ENCODE data around the gene WDR91. TPM values are rescaled to one million over a fixed set of nuclear protein-coding genes. Genes with fewer than 3 reads are reported as not detected.

WDR91 gene
- total and polyA plus RNA-seq, 2 donors (not counting 1 experiment from before 2014, with no cell fraction given), result 26.7 to 40.7 TPM

- H3K4me3 ChIP-seq (ENCODE audit: control extremely low read depth in 1 of 5, extremely low read depth in 1 of 5, insufficient read depth in 1 of 5, low read depth in 2 of 5, low read length in 4 of 5), result no peak overlapping the region
- H3K9me3 Mint-ChIP-seq (ENCODE audit: insufficient read depth), result no peaks in the 10 kb centered on the region
- H3K27ac Mint-ChIP-seq, result peak overlapping the region; percentile 93
- intact Hi-C loops (cut with micrococcal nuclease), result no loop called here
- ATAC-seq (ENCODE audit: low read depth) (no peak), DNase-seq (no peak)
- H3K27me3 ChIP-seq (replicated peaks in 1 of 4; ENCODE audit: control extremely low read depth in 1 of 4, control insufficient read depth in 3 of 4, insufficient read depth in 4 of 4, low read length in 3 of 4), result no peaks in the 10 kb centered on the region
- CTCF ChIA-PET, result interaction anchor here (0.9 to 8.1 kb wide), 9 partner anchors 9 to 535 kb away, joined by 3 to 80 read pairs (median 18); partner anchors contain the start of genes AGBL3, BPGM and TMEM140
- H3K4me1 ChIP-seq (ENCODE audit: control insufficient read depth in 2 of 2, insufficient read depth in 2 of 2, low read length in 2 of 2), result peaks cover 22 to 42% of the 10 kb centered on the region in 2 donors
- POLR2A ChIA-PET, result interaction anchor here (1.1 to 3.8 kb wide), 4 partner anchors 8 to 401 kb away, joined by 3 to 38 read pairs (median 27); partner anchors contain the start of genes AGBL3 and TMEM140
- peak overlapping the region; percentile 89 for H3K9ac ChIP-seq (ENCODE audit: low read length)
- peaks cover 12% of the 10 kb centered on the region for H3K79me2 ChIP-seq (ENCODE audit: control insufficient read depth, insufficient read depth, low read length)
- peak overlapping the region in 1 of 2 donors; percentile 97 for H3K27ac ChIP-seq (ENCODE audit: low read length in 2 of 2)
- no peaks in the 10 kb centered on the region for H3K9me3 ChIP-seq (ENCODE audit: control extremely low read depth in 1 of 3, control insufficient read depth in 2 of 3, insufficient read depth in 1 of 3, low read length in 2 of 3)
- H3K27me3 Mint-ChIP-seq, result no peaks in the 10 kb centered on the region
- WGBS (ENCODE audit: insufficient coverage), result 93% methylated on average over 13 of the region's 13 CpGs
- peak overlapping the region; percentile 94 for H3K4me3 Mint-ChIP-seq
- H3K4me2 ChIP-seq (replicated peaks; ENCODE audit: low read depth, low read length, poor library complexity, severe bottlenecking), result peak overlapping the region; percentile 81
- H2AFZ ChIP-seq (ENCODE audit: insufficient read depth, low read depth, low read length, poor library complexity, severe bottlenecking), result no peak overlapping the region
- no peak for TF ChIP-seq EZH2 (IDR thresholded peaks at IDR 0.05; ENCODE audit: borderline replicate concordance, insufficient read depth, low read depth, low read length, poor library complexity, severe bottlenecking)
- TF ChIP-seq CTCF (IDR thresholded peaks at IDR 0.05), result no peak
- H3K36me3 ChIP-seq (replicated peaks in 1 of 2; ENCODE audit: control extremely low read depth in 1 of 2, control insufficient read depth in 1 of 2, extremely low read depth in 1 of 2, insufficient read depth in 2 of 2, low read length in 1 of 2), result peaks cover 0 to 47% of the 10 kb centered on the region in 2 experiments
- peaks cover 66% of the 10 kb centered on the region for H3K4me1 Mint-ChIP-seq
- peaks cover 10% of the 10 kb centered on the region for H4K20me1 ChIP-seq (ENCODE audit: control insufficient read depth, insufficient read depth, low read length, poor library complexity, severe bottlenecking)
These were observed 42.7 kb downstream of the WDR91 start for GRCh38 chr7:135168489-135169140.

- intact Hi-C loops (cut with micrococcal nuclease), result no loop called here
- Histone ChIP-seq H3K4me1 (ENCODE audit: control insufficient read depth in 2 of 2, insufficient read depth in 2 of 2, low read length in 2 of 2) (peaks cover 22 to 42% of the 10 kb centered on the region in 2 donors), H3K4me3 (ENCODE audit: control extremely low read depth in 1 of 5, extremely low read depth in 1 of 5, insufficient read depth in 1 of 5, low read depth in 2 of 5, low read length in 4 of 5) (no peak overlapping the region), H3K27me3 (replicated peaks in 1 of 4; ENCODE audit: control extremely low read depth in 1 of 4, control insufficient read depth in 3 of 4, insufficient read depth in 4 of 4, low read length in 3 of 4) (no peaks in the 10 kb centered on the region), H3K9ac (ENCODE audit: low read length) (no peak overlapping the region), H3K36me3 (replicated peaks in 1 of 2; ENCODE audit: control extremely low read depth in 1 of 2, control insufficient read depth in 1 of 2, extremely low read depth in 1 of 2, insufficient read depth in 2 of 2, low read length in 1 of 2) (peaks cover 0 to 50% of the 10 kb centered on the region in 2 experiments), H3K4me2 (replicated peaks; ENCODE audit: low read depth, low read length, poor library complexity, severe bottlenecking) (no peak overlapping the region), H2AFZ (ENCODE audit: insufficient read depth, low read depth, low read length, poor library complexity, severe bottlenecking) (no peak overlapping the region), H3K79me2 (ENCODE audit: control insufficient read depth, insufficient read depth, low read length) (peaks cover 12% of the 10 kb centered on the region), H4K20me1 (ENCODE audit: control insufficient read depth, insufficient read depth, low read length, poor library complexity, severe bottlenecking) (peaks cover 10% of the 10 kb centered on the region), H3K27ac (ENCODE audit: low read length in 2 of 2) (peak overlapping the region in 1 of 2 donors; percentile 7), H3K9me3 (ENCODE audit: control extremely low read depth in 1 of 3, control insufficient read depth in 2 of 3, insufficient read depth in 1 of 3, low read length in 2 of 3) (no peaks in the 10 kb centered on the region)
- no peak for TF ChIP-seq CTCF (IDR thresholded peaks at IDR 0.05)
- no peak for TF ChIP-seq EZH2 (IDR thresholded peaks at IDR 0.05; ENCODE audit: borderline replicate concordance, insufficient read depth, low read depth, low read length, poor library complexity, severe bottlenecking)
- POLR2A ChIA-PET, result interaction anchor here (1.1 to 3.8 kb wide), 2 partner anchors 20 to 401 kb away, joined by 3 to 32 read pairs; partner anchors contain the start of gene TMEM140
- no peaks in the 10 kb centered on the region for H3K9me3 Mint-ChIP-seq (ENCODE audit: insufficient read depth)
- no peaks in the 10 kb centered on the region for H3K27me3 Mint-ChIP-seq
- H3K27ac Mint-ChIP-seq, result peak overlapping the region; percentile 93
- WGBS (ENCODE audit: insufficient coverage), result 40% methylated on average over 2 of the region's 9 CpGs
- peaks cover 66% of the 10 kb centered on the region for H3K4me1 Mint-ChIP-seq
- CTCF ChIA-PET, result interaction anchor here (0.5 to 8.1 kb wide), 5 partner anchors 20 to 487 kb away, joined by 3 to 80 read pairs (median 20); partner anchors contain the start of genes AGBL3 and TMEM140
- ATAC-seq (ENCODE audit: low read depth) (no peak), DNase-seq (peak; percentile 40)
- peak overlapping the region; percentile 94 for H3K4me3 Mint-ChIP-seq
These were observed 43.3 kb downstream of the WDR91 start for GRCh38 chr7:135168001-135168400.
